Measurements from ENCODE around the gene NRCAM. TPM values are rescaled to one million over a fixed set of nuclear protein-coding genes. Genes with fewer than 3 reads are reported as not detected.

The NRCAM gene
- polyA plus RNA-seq, 2 of the 4 experiments (the other 2 are of a cell fraction): 129 to 210 TPM

DNA sequence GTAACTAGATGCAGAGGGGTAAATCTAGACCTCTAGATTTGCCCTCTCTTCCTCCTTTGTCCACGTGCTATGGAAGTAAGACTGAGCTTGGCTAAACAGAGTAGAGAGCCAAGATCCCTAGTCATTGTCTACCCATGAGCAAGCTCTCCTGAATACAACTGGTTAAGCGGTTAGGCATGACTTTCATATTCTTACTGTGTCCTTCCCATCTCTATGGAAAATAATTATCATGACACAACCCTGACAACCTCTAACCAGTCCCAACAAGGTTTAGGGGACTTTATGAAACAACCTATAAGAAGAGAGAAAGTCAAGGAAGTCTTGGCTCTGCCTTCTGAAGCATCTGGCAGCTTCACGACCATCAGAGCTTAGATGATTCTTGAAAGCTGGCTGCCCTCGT, 318.2 kb downstream of the NRCAM start:
- 55% methylated on average over 4 of the region's 4 CpGs for WGBS (ENCODE audit: missing lambda C conversion rate)
- Histone ChIP-seq H3K4me2 (no peak overlapping the region), H3K9me3 (no peaks in the 10 kb centered on the region), H3K4me3 (no peak overlapping the region), H3K27ac (no peak overlapping the region), H3K4me1 (no peaks in the 10 kb centered on the region)
- TF ChIP-seq GATA3 (IDR thresholded peaks at IDR 0.05; ENCODE audit: borderline replicate concordance): no peak
- TF ChIP-seq FOSB (CRISPR knock-in tag; IDR thresholded peaks at IDR 0.05): no peak
- TF ChIP-seq BHLHE40 (IDR thresholded peaks at IDR 0.05; ENCODE audit: low read depth, low read length): no peak
- TF ChIP-seq EHF (CRISPR knock-in tag; IDR thresholded peaks at IDR 0.05): no peak
- no peak for TF ChIP-seq CHD4 (IDR thresholded peaks at IDR 0.05; ENCODE audit: borderline replicate concordance)
- CTCF ChIA-PET: interaction anchor here (0.8 to 3.0 kb wide), 4 partner anchors 8 to 93 kb away, joined by 3 to 19 read pairs (median 5); no protein-coding TSS in a partner anchor
- POLR2A ChIA-PET: no interaction called here
- ATAC-seq: no peak
- DNase-seq (ENCODE audit: low read depth in 1 of 2, low spot score in 1 of 2): no peak
- FAIRE-seq: no peak

DNA sequence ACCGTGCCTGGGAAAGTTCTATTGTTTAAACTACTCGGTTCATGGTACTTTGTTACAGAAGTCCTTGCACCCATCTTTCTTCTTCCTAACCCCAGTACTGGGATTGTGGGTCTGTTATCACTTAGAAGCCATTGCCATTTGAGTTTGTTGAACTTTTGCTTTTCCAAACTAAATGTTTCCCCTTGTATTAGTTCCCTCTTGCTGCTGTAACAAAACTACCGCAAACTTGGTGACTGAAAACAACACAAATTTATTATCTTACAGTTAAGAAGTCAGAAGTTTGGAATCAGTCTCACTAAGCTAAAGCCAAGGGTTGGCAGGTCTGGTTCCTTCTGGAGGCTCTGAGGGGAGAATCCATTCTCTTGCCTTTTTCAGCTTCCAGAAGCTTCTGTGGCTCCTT, 319.2 kb downstream of the NRCAM start:
- no peak for DNase-seq (ENCODE audit: low read depth in 1 of 2, low spot score in 1 of 2)
- H3K4me2 ChIP-seq: no peak overlapping the region
- no peaks in the 10 kb centered on the region for H3K4me1 ChIP-seq
- FAIRE-seq: no peak
- ChIA-PET POLR2A (no interaction called here), CTCF (interaction anchor here (0.5 to 3.0 kb wide), 2 partner anchors 9 to 18 kb away, joined by 5 to 19 read pairs; no protein-coding TSS in a partner anchor)
- no peak for ATAC-seq
- TF ChIP-seq TP53 (CRISPR knock-in tag; IDR thresholded peaks at IDR 0.05): no peak
- TF ChIP-seq MYC (IDR thresholded peaks at IDR 0.05; ENCODE audit: borderline replicate concordance, low read length): no peak
- no peak for TF ChIP-seq ESRRA (IDR thresholded peaks at IDR 0.05; ENCODE audit: borderline replicate concordance, low read length)
- TF ChIP-seq SMC3 (IDR thresholded peaks at IDR 0.05): no peak
- TF ChIP-seq, protein P1, sequence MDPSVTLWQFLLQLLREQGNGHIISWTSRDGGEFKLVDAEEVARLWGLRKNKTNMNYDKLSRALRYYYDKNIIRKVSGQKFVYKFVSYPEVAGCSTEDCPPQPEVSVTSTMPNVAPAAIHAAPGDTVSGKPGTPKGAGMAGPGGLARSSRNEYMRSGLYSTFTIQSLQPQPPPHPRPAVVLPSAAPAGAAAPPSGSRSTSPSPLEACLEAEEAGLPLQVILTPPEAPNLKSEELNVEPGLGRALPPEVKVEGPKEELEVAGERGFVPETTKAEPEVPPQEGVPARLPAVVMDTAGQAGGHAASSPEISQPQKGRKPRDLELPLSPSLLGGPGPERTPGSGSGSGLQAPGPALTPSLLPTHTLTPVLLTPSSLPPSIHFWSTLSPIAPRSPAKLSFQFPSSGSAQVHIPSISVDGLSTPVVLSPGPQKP (IDR thresholded peaks at IDR 0.05; ENCODE audit: low read depth, low read length): no peak
- no peak for TF ChIP-seq NPAS2 (CRISPR knock-in tag; IDR thresholded peaks at IDR 0.05; ENCODE audit: borderline replicate concordance)
- no peak for TF ChIP-seq PHF8 (IDR thresholded peaks at IDR 0.05; ENCODE audit: borderline replicate concordance, low read depth)
- no peak for TF ChIP-seq RFX5 (IDR thresholded peaks at IDR 0.05)
- no peak for TF ChIP-seq HEYL (CRISPR knock-in tag; IDR thresholded peaks at IDR 0.05)
- no peaks in the 10 kb centered on the region for H3K9me3 ChIP-seq
- no peak overlapping the region for H3K4me3 ChIP-seq
- H3K27ac ChIP-seq: no peak overlapping the region
- WGBS (ENCODE audit: missing lambda C conversion rate): 96% methylated on average over 3 of the region's 3 CpGs

DNA sequence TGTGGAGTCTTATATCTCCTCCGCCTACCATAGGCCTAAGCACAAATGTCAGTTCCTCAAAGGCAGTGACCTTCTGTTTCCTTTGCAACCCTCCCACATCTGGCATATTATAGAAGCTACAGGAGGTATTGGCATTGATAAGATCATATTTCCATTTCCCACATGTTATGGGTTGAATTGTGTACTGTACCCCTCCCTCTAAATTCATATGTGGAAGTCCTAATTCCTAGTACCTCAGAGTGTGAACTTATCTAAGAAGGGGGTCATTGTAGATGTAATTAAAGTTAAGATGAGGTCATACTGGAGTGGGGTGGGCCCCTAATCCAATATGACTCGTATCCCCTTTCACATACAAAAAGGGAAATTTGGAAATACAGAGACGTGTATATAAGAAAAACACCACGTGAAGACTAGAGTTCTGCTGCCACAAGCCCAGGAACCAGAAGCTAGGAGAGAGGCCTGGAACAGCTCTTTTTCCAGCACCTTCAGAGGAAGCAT, 320.0 kb downstream of the NRCAM start:
- no peak for TF ChIP-seq ESRRA (IDR thresholded peaks at IDR 0.05; ENCODE audit: borderline replicate concordance, low read length)
- TF ChIP-seq ZNF302 (CRISPR knock-in tag; IDR thresholded peaks at IDR 0.05): no peak
- no peak for TF ChIP-seq RARB (CRISPR knock-in tag; IDR thresholded peaks at IDR 0.05)
- no peak for TF ChIP-seq HEYL (CRISPR knock-in tag; IDR thresholded peaks at IDR 0.05)
- no peak for TF ChIP-seq EHF (CRISPR knock-in tag; IDR thresholded peaks at IDR 0.05)
- no peak for TF ChIP-seq CBX2 (IDR thresholded peaks at IDR 0.05; ENCODE audit: borderline replicate concordance, low read depth)
- TF ChIP-seq NR3C1 (IDR thresholded peaks at IDR 0.05): no peak
- no peak for TF ChIP-seq HOXA7 (CRISPR knock-in tag; IDR thresholded peaks at IDR 0.05)
- TF ChIP-seq, protein P2, sequence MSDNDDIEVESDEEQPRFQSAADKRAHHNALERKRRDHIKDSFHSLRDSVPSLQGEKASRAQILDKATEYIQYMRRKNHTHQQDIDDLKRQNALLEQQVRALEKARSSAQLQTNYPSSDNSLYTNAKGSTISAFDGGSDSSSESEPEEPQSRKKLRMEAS (IDR thresholded peaks at IDR 0.05): no peak
- no peak for TF ChIP-seq CEBPB (IDR thresholded peaks at IDR 0.05)
- ChIA-PET CTCF (interaction anchor here (0.6 to 3.0 kb wide), 5 partner anchors 10 to 354 kb away, joined by 3 to 19 read pairs (median 3); no protein-coding TSS in a partner anchor), POLR2A (no interaction called here)
- 86% methylated on average over 4 of the region's 4 CpGs for WGBS (ENCODE audit: missing lambda C conversion rate)
- no peak for FAIRE-seq
- DNase-seq (ENCODE audit: low read depth in 1 of 2, low spot score in 1 of 2): no peak
- no peak overlapping the region for H3K4me3 ChIP-seq
- no peak overlapping the region for H3K4me2 ChIP-seq
- ATAC-seq: no peak
- no peak overlapping the region for H3K27ac ChIP-seq
- no peaks in the 10 kb centered on the region for H3K9me3 ChIP-seq
- no peaks in the 10 kb centered on the region for H3K4me1 ChIP-seq
